MCF 10A (cell line): ENCODE results near the gene MT1A. TPM values are rescaled to one million over a fixed set of nuclear protein-coding genes. Genes with fewer than 3 reads are reported as not detected.

Experiments used
- BruUV-seq: library from RNA; stranded (reverse); fragments of 400-500 nt; replicated peaks from 2 replicates; lab custom pipeline; 2021; lab: Mats Ljungman, UMichigan
- CTCF ChIA-PET: fragments of 300-600 bp; sonication (Branson Sonifier 250); formaldehyde crosslinking; extraction: SDS; loops from one replicate; lab custom pipeline; 2021; ENCODE audit warnings: antibody characterized with exemption, inconsistent platforms; lab: Yijun Ruan, JAX
- POLR2A ChIA-PET: fragments of 300-600, 350-650 bp; sonication (Branson Sonifier 250); formaldehyde crosslinking; extraction: SDS; loops from one replicate; lab custom pipeline; 2020; ENCODE audit warnings: antibody characterized with exemption, inconsistent platforms; lab: Yijun Ruan, JAX
- DNase-seq: peaks from one replicate; pipeline ENCODE4 v3.0.0-alpha.2; 2018; ENCODE audit not compliant: unreplicated experiment
- H3K27ac Mint-ChIP-seq: one replicate; pipeline ENCODE4 v1.8.0; 2022; ENCODE audit warnings: mild to moderate bottlenecking, low read depth, mixed read lengths; ENCODE audit not compliant: unreplicated experiment
- H3K27me3 Mint-ChIP-seq: one replicate; pipeline ENCODE4 v1.8.0; 2022; ENCODE audit warnings: mixed read lengths; ENCODE audit not compliant: insufficient read depth, unreplicated experiment
- H3K36me3 Mint-ChIP-seq: one replicate; pipeline ENCODE4 v1.8.0; 2022; ENCODE audit warnings: mild to moderate bottlenecking, moderate library complexity, mixed read lengths; ENCODE audit not compliant: insufficient read depth, unreplicated experiment
- H3K4me1 Mint-ChIP-seq: one replicate; pipeline ENCODE4 v1.8.0; 2022; ENCODE audit warnings: mixed read lengths; ENCODE audit not compliant: insufficient read depth, unreplicated experiment
- H3K4me3 Mint-ChIP-seq: one replicate; pipeline ENCODE4 v1.8.0; 2022; ENCODE audit warnings: mild to moderate bottlenecking, moderate library complexity, mixed read lengths; ENCODE audit not compliant: unreplicated experiment
- H3K9me3 Mint-ChIP-seq: one replicate; pipeline ENCODE4 v1.8.0; 2022; ENCODE audit warnings: mixed read lengths; ENCODE audit not compliant: unreplicated experiment
- CTCF ChIP-seq: fragments of 200-600 bp; IDR thresholded peaks from one replicate; pipeline ENCODE4 v1.8.0; 2022; ENCODE audit warnings: antibody characterized with exemption, mild to moderate bottlenecking; ENCODE audit not compliant: unreplicated experiment
- intact Hi-C: fragments of 100-400 bp; cut with micrococcal nuclease; formaldehyde crosslinking; loops from 2 replicates; pipeline ENCODE4 v1.14.1; 2022
- total RNA-seq: library from RNA; stranded (reverse); gene quantifications from 2 replicates; pipeline ENCODE4 v1.2.3, GENCODE V29; 2022

The MT1A gene
- total RNA-seq, 1 experiment from 2014 or later, result not detected

GRCh38 chr16:56623637-56624036 lies 14.8 kb upstream of the MT1A start:
- CTCF ChIA-PET, result interaction anchor here (0.9 to 1.4 kb wide), 6 partner anchors 9 to 166 kb away, joined by 3 to 6 read pairs (median 4); partner anchors contain the start of gene MT1X
- Mint-ChIP-seq H3K27ac (no peak overlapping the region), H3K4me1 (peaks cover 8% of the 10 kb centered on the region), H3K4me3 (no peak overlapping the region), H3K27me3 (no peaks in the 10 kb centered on the region), H3K36me3 (peaks cover 30% of the 10 kb centered on the region), H3K9me3 (no peaks in the 10 kb centered on the region)
- BruUV-seq, result no TSS peak
- intact Hi-C loops, result no loop called here
- no peak for DNase-seq
- no peak for TF ChIP-seq CTCF
- POLR2A ChIA-PET, result interaction anchor here (0.7 to 15.3 kb wide), 5 partner anchors 14 to 78 kb away, joined by 4 to 1404 read pairs (median 60); partner anchors contain the start of genes MT1F, MT1X and MT2A

- no peak for TF ChIP-seq CTCF
- H3K4me3 Mint-ChIP-seq, result peak within 1 kb of the TSS; percentile 95
- ChIA-PET CTCF (interaction anchor here (0.5 to 2.7 kb wide), 9 partner anchors 9 to 76 kb away, joined by 3 to 12 read pairs (median 5); no protein-coding TSS in a partner anchor), POLR2A (interaction anchor here (0.6 to 15.3 kb wide), 31 partner anchors 12 to 562 kb away, joined by 3 to 1404 read pairs (median 6); partner anchors contain the start of genes MT1F, MT1X, MT2A and NUP93)
- peak within 1 kb of the TSS; percentile 81 for H3K27ac Mint-ChIP-seq
- DNase-seq, result peak; percentile 81
- BruUV-seq, result no TSS peak
- no peaks in the 10 kb centered on the region for H3K9me3 Mint-ChIP-seq
- no peaks in the 10 kb centered on the region for H3K27me3 Mint-ChIP-seq
- H3K4me1 Mint-ChIP-seq, result peaks cover 11% of the 10 kb centered on the region
- H3K36me3 Mint-ChIP-seq, result peaks cover 30% of the 10 kb centered on the region
- intact Hi-C loops, result loop anchor here (1.0 kb wide), 1 partner anchor 17 kb away; the partner anchor contains the start of gene MT2A
Observed at GRCh38 chr16:56625140-56625942, 13.1 kb upstream of the MT1A start, which contains the start of gene MT1E. MT1E (plus strand) TSS chr16:56625781; CDS start chr16:56625852, 71 bp downstream.

- POLR2A ChIA-PET, result interaction anchor here (0.6 to 15.3 kb wide), 38 partner anchors 10 to 1253 kb away, joined by 3 to 1404 read pairs (median 5); partner anchors contain the start of genes MT1F, MT1X, MT2A and NUP93
- no peak for TF ChIP-seq CTCF
- intact Hi-C loops, result loop anchor here (1.0 kb wide), 1 partner anchor 18 kb away; the partner anchor contains the start of gene MT2A
- CTCF ChIA-PET, result interaction anchor here (0.5 to 2.7 kb wide), 9 partner anchors 8 to 75 kb away, joined by 3 to 12 read pairs (median 5); no protein-coding TSS in a partner anchor
- DNase-seq, result no peak
- H3K27me3 Mint-ChIP-seq, result no peaks in the 10 kb centered on the region
- no peaks in the 10 kb centered on the region for H3K9me3 Mint-ChIP-seq
- peaks cover 11% of the 10 kb centered on the region for H3K4me1 Mint-ChIP-seq
- BruUV-seq, result TSS peak; percentile 90
- H3K4me3 Mint-ChIP-seq, result peak overlapping the region; percentile 95
- H3K27ac Mint-ChIP-seq, result peak overlapping the region; percentile 81
- H3K36me3 Mint-ChIP-seq, result peaks cover 30% of the 10 kb centered on the region
Observed at GRCh38 chr16:56625943-56626654, 12.4 kb upstream of the MT1A start.
